GM12878 (cell line): ENCODE measurements around the gene KTN1. TPM values are rescaled to one million over a fixed set of nuclear protein-coding genes. Genes with fewer than 3 reads are reported as not detected.

Source experiments
- CHD1 ChIP-seq: IDR thresholded peaks from 2 replicates; pipeline ENCODE4 v1.6.1; 2012; ENCODE audit warnings: low read depth, low read length, improper control_type of control experiment
- IRF4 ChIP-seq: IDR thresholded peaks from 2 replicates; pipeline ENCODE4 v1.6.1; 2011; ENCODE audit warnings: low read depth, low read length
- MEF2A ChIP-seq: IDR thresholded peaks from 2 replicates; pipeline ENCODE4 v1.6.1; 2011; ENCODE audit warnings: low read depth, mild to moderate bottlenecking, low read length, moderate library complexity; ENCODE audit not compliant: insufficient read depth
- MYC ChIP-seq: IDR thresholded peaks from 2 replicates; pipeline ENCODE4 v1.6.1; 2011; ENCODE audit warnings: mild to moderate bottlenecking, low read length, moderate library complexity, inconsistent platforms; ENCODE audit not compliant: insufficient read depth, insufficient replicate concordance, insufficient read length, severe bottlenecking
- POLR2AphosphoS2 ChIP-seq: IDR thresholded peaks from 2 replicates; pipeline ENCODE4 v1.6.1; 2011; ENCODE audit warnings: low read depth, mild to moderate bottlenecking, low read length, improper control_type of control experiment, moderate library complexity
- PRDM15 ChIP-seq: fragments of 450-650 bp; formaldehyde crosslinking; IDR thresholded peaks from 2 replicates; pipeline ENCODE4 v1.4.0; 2020; ENCODE audit warnings: mild to moderate bottlenecking, moderate library complexity
- RBBP5 ChIP-seq: fragments of 200-600 bp; sonication (generic); conservative IDR thresholded peaks from 2 replicates; pipeline ENCODE4 v1.6.1; 2016
- SIX5 ChIP-seq: IDR thresholded peaks from 2 replicates; pipeline ENCODE4 v1.6.1; 2011; ENCODE audit warnings: mild to moderate bottlenecking, low read depth, low read length, moderate library complexity; ENCODE audit not compliant: severe bottlenecking
- SREBF1 ChIP-seq: IDR thresholded peaks from 2 replicates; pipeline ENCODE4 v1.6.1; 2012; ENCODE audit warnings: mild to moderate bottlenecking, low read length
- polyA plus RNA-seq, 11 experiments: library from polyadenylated mRNA; depleted of rRNA in 4 of 11; unstranded in 6 of 11; stranded (reverse) in 5 of 11; fragments of >200 nt; fragmentation: Nextera tagmentation in 4 of 11; fragmentation: Illumina TruSeq in 1 of 11; extraction: Ambion mirVana in 4 of 11; extraction: Trizol in 1 of 11; gene quantifications; 1 replicate in 1 of 11; 2 replicates in 10 of 11; pipeline versions ENCODE4 v1.2.1 to v1.2.3, GENCODE V29; 2011 to 2016; ENCODE audit warnings: inconsistent platforms in 2 of 11, missing spikeins in 2 of 11, low read depth in 1 of 11
- total RNA-seq, 4 experiments: library from RNA; depleted of rRNA in 3 of 4; stranded (reverse); fragments of >200 nt in 3 of 4; fragmentation: Illumina TruSeq in 1 of 4; extraction: Trizol in 1 of 4; gene quantifications; 2 replicates each; pipeline versions ENCODE4 v1.2.1 to v1.2.3, GENCODE V29; 2013 to 2021
- TF ChIP-seq, protein P1 (sequence below): fragments of 450-650 bp; IDR thresholded peaks from 2 replicates; pipeline ENCODE4 v1.6.1; 2016; ENCODE audit warnings: mild to moderate bottlenecking

KTN1 gene
- total and polyA plus RNA-seq, 10 of the 15 experiments (the other 5 are each of a cell fraction or from before 2014, with no cell fraction given), result 50.6 to 154 (median 84.2) TPM

DNA sequence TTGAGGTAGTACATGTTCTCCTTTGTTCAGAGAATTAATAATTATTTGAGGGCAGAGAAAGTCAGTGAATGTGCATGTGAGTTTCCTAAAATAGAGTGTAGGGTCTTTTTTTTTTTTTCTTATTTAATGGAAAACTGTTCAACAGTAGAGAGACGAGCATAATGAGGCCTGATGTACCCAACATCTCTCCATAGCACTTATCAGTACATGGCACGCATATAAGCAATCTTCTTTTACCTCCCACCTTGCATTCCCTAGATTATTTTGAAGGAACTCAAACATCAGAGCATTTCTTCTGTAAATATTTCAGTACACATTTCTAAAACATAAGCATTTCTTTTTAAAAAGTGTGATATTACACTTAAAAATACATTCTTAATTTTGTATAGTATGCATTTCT, 87.8 kb downstream of the KTN1 start (continued):
- TF ChIP-seq PRDM15 (CRISPR knock-in tag), result no peak
- no peak for TF ChIP-seq SREBF1
- TF ChIP-seq SIX5, result no peak
- no peak for TF ChIP-seq CHD1
- no peak for TF ChIP-seq POLR2AphosphoS2
- TF ChIP-seq IRF4, result no peak
- TF ChIP-seq, protein P1, sequence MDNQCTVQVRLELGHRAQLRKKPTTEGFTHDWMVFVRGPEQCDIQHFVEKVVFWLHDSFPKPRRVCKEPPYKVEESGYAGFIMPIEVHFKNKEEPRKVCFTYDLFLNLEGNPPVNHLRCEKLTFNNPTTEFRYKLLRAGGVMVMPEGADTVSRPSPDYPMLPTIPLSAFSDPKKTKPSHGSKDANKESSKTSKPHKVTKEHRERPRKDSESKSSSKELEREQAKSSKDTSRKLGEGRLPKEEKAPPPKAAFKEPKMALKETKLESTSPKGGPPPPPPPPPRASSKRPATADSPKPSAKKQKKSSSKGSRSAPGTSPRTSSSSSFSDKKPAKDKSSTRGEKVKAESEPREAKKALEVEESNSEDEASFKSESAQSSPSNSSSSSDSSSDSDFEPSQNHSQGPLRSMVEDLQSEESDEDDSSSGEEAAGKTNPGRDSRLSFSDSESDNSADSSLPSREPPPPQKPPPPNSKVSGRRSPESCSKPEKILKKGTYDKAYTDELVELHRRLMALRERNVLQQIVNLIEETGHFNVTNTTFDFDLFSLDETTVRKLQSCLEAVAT, result no peak
- TF ChIP-seq MYC, result no peak
- no peak for TF ChIP-seq MEF2A
- TF ChIP-seq RBBP5, result no peak
- TF ChIP-seq, all 136 proteins: peak for 0
